Endothelial cell (in vitro differentiated cells): ENCODE data around the gene HAGHL. TPM values are rescaled to one million over a fixed set of nuclear protein-coding genes. Genes with fewer than 3 reads are reported as not detected.

Experiments
- DNase-seq: peaks from one replicate; pipeline ENCODE4 v3.0.0; 2021; ENCODE audit warnings: low spot score
- H3K27ac Mint-ChIP-seq: one replicate; pipeline ENCODE4 v1.8.0; 2021; ENCODE audit warnings: mixed read lengths, inconsistent platforms; ENCODE audit not compliant: unreplicated experiment
- H3K27me3 Mint-ChIP-seq: one replicate; pipeline ENCODE4 v1.8.0; 2021; ENCODE audit warnings: mild to moderate bottlenecking, moderate library complexity, mixed read lengths, inconsistent platforms; ENCODE audit not compliant: unreplicated experiment
- H3K36me3 Mint-ChIP-seq: one replicate; pipeline ENCODE4 v1.8.0; 2021; ENCODE audit warnings: mild to moderate bottlenecking, low read depth, mixed read lengths, inconsistent platforms; ENCODE audit not compliant: unreplicated experiment
- H3K4me1 Mint-ChIP-seq: one replicate; pipeline ENCODE4 v1.8.0; 2021; ENCODE audit warnings: mild to moderate bottlenecking, mixed read lengths, inconsistent platforms; ENCODE audit not compliant: unreplicated experiment
- H3K4me3 Mint-ChIP-seq: one replicate; pipeline ENCODE4 v1.8.0; 2021; ENCODE audit warnings: mild to moderate bottlenecking, mixed read lengths, inconsistent platforms; ENCODE audit not compliant: unreplicated experiment
- H3K9me3 Mint-ChIP-seq: one replicate; pipeline ENCODE4 v1.8.0; 2021; ENCODE audit warnings: mixed read lengths, inconsistent platforms; ENCODE audit not compliant: unreplicated experiment
- CTCF ChIP-seq: fragments of 200-600 bp; sonication (generic); IDR thresholded peaks from one replicate; pipeline ENCODE4 v1.5.0; 2021; ENCODE audit warnings: antibody characterized with exemption; ENCODE audit not compliant: unreplicated experiment
- total RNA-seq: library from RNA; stranded (reverse); fragmentation: NEBNext Ultra II Directional; extraction: Animal tissue kit (Norgen Biotek cat#: 25700); gene quantifications from one replicate; pipeline ENCODE4 v1.2.1, GENCODE V29; 2021; ENCODE audit not compliant: unreplicated experiment

HAGHL gene
- total RNA-seq, 1 donor from 2014 or later, result 1.5 TPM

- H3K36me3 Mint-ChIP-seq, result no peaks in the 10 kb centered on the region
- H3K27me3 Mint-ChIP-seq, result peaks cover 27% of the 10 kb centered on the region
- no peak for DNase-seq
- H3K27ac Mint-ChIP-seq, result no peak overlapping the region
- TF ChIP-seq CTCF, result no peak
- peaks cover 3% of the 10 kb centered on the region for H3K4me1 Mint-ChIP-seq
- H3K9me3 Mint-ChIP-seq, result no peaks in the 10 kb centered on the region
- H3K4me3 Mint-ChIP-seq, result no peak overlapping the region
Measured at GRCh38 chr16:692356-693108, 34.4 kb upstream of the HAGHL start.

DNA sequence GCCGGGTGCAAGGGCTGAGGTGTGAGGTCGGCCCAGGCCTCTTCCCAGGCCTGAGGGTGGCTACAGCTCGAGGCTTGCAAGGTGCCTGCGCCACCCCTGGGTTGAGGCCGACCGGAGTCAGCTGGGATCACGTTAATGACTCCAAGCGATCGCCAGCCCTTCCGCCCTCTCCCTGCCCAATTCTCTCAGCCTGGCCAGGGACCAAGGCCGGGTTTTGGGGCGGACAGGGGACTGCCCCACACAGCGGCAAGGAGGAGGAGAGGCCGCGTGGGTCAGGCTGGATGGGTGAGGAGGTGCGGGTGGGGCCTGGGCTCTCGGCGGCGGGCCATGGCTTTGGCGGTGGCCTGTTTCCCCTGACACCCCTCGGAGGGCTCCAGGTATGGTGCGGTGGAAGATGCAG lies 33.5 kb upstream of the HAGHL start:
- H3K27me3 Mint-ChIP-seq, result peaks cover 28% of the 10 kb centered on the region
- H3K4me3 Mint-ChIP-seq, result no peak overlapping the region
- H3K9me3 Mint-ChIP-seq, result no peaks in the 10 kb centered on the region
- peaks cover 3% of the 10 kb centered on the region for H3K4me1 Mint-ChIP-seq
- no peak for DNase-seq
- TF ChIP-seq CTCF, result no peak
- H3K36me3 Mint-ChIP-seq, result no peaks in the 10 kb centered on the region
- no peak overlapping the region for H3K27ac Mint-ChIP-seq

DNA sequence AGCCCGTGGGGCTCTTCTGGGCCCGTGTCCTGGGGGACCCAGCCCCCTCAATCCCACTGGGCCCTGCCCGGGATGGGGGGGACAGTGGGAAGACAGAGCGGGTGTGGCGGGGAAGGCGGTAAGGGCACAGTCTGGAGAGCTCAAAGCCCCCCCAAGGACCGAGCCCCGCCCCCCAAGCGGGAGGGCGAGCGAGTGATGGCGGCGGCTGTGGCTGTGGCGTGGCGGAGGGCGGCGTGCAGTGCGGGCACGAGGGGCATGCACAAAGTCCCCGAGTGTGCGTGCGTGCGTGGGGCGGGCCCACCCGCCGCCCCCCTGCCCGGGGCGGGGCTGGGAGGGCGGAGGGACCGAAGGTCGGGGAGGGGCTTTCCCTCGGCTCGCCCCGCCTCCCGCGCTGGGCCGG lies 33.1 kb upstream of the HAGHL start:
- H3K27ac Mint-ChIP-seq, result no peak overlapping the region
- H3K4me1 Mint-ChIP-seq, result peaks cover 3% of the 10 kb centered on the region
- H3K9me3 Mint-ChIP-seq, result no peaks in the 10 kb centered on the region
- H3K4me3 Mint-ChIP-seq, result no peak overlapping the region
- no peak for TF ChIP-seq CTCF
- H3K36me3 Mint-ChIP-seq, result no peaks in the 10 kb centered on the region
- DNase-seq, result no peak
- peaks cover 27% of the 10 kb centered on the region for H3K27me3 Mint-ChIP-seq

- H3K4me1 Mint-ChIP-seq, result peaks cover 2% of the 10 kb centered on the region
- no peak for TF ChIP-seq CTCF
- peaks cover 25% of the 10 kb centered on the region for H3K27me3 Mint-ChIP-seq
- H3K36me3 Mint-ChIP-seq, result no peaks in the 10 kb centered on the region
- no peak overlapping the region for H3K27ac Mint-ChIP-seq
- no peaks in the 10 kb centered on the region for H3K9me3 Mint-ChIP-seq
- DNase-seq, result no peak
- no peak overlapping the region for H3K4me3 Mint-ChIP-seq
Measured at GRCh38 chr16:694187-694862, 32.6 kb upstream of the HAGHL start.

DNA sequence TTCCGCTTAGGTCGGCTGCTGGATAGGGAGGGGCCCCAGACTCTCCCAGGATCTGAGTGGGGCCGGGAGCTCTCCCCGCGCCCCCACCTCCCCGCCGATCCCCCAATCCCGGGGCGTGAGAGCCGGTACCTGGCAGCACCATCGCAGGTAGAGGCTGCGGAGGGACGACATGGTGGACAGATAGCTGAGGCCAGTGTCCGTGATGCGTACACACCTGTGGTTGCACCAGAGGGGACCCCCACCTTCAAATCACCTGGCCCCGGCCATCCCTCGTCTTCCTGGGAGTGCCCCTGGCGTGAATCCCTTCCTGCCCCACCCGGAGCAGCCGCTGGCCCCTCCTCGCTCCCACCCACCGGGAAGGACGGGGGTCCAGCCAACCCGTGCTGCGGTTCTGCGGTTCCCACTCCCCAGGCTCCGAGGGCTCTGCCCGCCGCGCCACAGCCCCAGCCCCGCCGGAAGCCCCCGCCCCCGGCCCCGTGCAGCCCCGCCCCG lies 32.0 kb upstream of the HAGHL start:
- H3K27ac Mint-ChIP-seq, result no peak overlapping the region
- no peaks in the 10 kb centered on the region for H3K4me1 Mint-ChIP-seq
- TF ChIP-seq CTCF, result no peak
- no peak for DNase-seq
- no peak overlapping the region for H3K4me3 Mint-ChIP-seq
- no peaks in the 10 kb centered on the region for H3K36me3 Mint-ChIP-seq
- H3K27me3 Mint-ChIP-seq, result peaks cover 25% of the 10 kb centered on the region
- H3K9me3 Mint-ChIP-seq, result no peaks in the 10 kb centered on the region
